ENCODE measurements around the gene DTHD1.

DNA sequence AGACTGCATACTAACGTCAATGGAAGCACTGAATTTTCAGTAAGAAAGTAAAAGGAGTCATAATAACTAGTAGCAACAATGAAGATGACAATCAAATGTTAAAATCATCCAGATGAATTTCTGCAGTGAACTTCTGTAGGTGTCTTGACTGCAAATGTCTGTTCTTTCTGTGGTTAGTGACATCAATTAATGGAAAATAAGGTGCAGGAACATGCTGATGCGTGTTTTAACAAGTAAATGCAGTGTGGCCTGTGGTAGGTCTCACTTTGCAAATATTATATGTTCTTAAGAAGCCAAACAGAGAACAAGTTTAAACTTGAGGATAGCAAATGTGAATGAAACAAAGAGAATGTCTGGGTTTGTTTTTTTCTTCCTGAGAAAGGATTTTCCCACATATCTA, 2.6 kb upstream of the DTHD1 start:
- TF ChIP-seq, protein P1, sequence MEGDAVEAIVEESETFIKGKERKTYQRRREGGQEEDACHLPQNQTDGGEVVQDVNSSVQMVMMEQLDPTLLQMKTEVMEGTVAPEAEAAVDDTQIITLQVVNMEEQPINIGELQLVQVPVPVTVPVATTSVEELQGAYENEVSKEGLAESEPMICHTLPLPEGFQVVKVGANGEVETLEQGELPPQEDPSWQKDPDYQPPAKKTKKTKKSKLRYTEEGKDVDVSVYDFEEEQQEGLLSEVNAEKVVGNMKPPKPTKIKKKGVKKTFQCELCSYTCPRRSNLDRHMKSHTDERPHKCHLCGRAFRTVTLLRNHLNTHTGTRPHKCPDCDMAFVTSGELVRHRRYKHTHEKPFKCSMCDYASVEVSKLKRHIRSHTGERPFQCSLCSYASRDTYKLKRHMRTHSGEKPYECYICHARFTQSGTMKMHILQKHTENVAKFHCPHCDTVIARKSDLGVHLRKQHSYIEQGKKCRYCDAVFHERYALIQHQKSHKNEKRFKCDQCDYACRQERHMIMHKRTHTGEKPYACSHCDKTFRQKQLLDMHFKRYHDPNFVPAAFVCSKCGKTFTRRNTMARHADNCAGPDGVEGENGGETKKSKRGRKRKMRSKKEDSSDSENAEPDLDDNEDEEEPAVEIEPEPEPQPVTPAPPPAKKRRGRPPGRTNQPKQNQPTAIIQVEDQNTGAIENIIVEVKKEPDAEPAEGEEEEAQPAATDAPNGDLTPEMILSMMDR (IDR thresholded peaks at IDR 0.05 in 8 of 11, conservative IDR thresholded peaks at IDR 0.05 in 3 of 11), result no peak
- TF ChIP-seq POLR2AphosphoS5 (IDR thresholded peaks at IDR 0.05), result no peak
- no peak for TF ChIP-seq POLR2A (IDR thresholded peaks at IDR 0.05)
